Measurements from ENCODE around the gene AMBN.
A peak's percentile ranks its signal among the peaks of the same experiment; 100 is the strongest.
"Not testable (repeated sequence)": the region's sequence is repeated elsewhere in the genome, so short reads cannot be mapped to it uniquely, and the experiment has no call there.

The AMBN gene

DNA sequence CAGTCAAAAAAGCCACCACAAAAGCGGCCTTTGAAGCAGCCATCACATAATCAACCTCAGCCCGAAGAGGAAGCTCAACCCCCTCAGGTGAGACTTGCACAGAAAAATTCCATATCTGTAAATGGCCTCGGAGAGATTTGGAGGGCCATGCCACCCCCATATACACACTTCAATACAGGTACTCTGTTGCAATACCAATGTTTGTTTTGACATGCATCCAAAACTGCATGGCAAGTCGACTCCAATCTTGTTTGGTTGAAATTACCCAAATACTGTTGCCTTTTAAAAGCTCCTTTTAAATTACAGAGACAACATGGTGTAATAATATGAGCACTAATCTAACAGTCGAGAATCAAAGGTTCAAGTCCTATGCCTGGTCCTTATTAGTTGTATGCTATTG is 42.4 kb downstream of the AMBN start:
- no peak overlapping the region for H3K4me3 ChIP-seq (ENCODE audit: low read depth, low read length)
- no peak for DNase-seq (ENCODE audit: low read depth)
- TF ChIP-seq CTCF (conservative IDR thresholded peaks at IDR 0.05; ENCODE audit: low read depth, low read length) = no peak

GRCh38 chr4:70637239-70637913 is 45.3 kb downstream of the AMBN start:
- peak; percentile 8 for DNase-seq (ENCODE audit: low read depth)
- H3K4me3 ChIP-seq (ENCODE audit: low read depth, low read length) = no peak overlapping the region
- TF ChIP-seq CTCF (conservative IDR thresholded peaks at IDR 0.05; ENCODE audit: low read depth, low read length) = no peak

DNA sequence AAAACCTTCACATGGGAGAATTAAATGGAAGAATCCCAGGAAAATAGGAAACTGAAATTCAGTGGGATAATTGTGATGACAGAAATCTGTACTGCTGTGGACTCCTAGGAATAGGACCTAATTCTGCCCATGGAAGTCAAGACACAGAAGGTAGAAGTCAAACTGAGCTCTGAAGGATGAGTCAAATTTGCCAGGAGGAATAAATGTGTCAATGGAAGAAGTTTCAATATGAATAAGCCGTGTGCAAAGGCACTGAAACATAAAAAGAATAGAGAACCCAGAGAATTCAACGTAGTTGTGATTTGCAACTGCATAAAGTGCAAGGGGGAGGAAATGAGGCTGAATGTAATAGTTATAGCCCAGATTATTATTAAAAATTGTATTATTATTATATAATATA is 48.1 kb downstream of the AMBN start:
- no peak for DNase-seq (ENCODE audit: low read depth)
- no peak for TF ChIP-seq CTCF (conservative IDR thresholded peaks at IDR 0.05; ENCODE audit: low read depth, low read length)
- H3K4me3 ChIP-seq (ENCODE audit: low read depth, low read length) = no peak overlapping the region

DNA sequence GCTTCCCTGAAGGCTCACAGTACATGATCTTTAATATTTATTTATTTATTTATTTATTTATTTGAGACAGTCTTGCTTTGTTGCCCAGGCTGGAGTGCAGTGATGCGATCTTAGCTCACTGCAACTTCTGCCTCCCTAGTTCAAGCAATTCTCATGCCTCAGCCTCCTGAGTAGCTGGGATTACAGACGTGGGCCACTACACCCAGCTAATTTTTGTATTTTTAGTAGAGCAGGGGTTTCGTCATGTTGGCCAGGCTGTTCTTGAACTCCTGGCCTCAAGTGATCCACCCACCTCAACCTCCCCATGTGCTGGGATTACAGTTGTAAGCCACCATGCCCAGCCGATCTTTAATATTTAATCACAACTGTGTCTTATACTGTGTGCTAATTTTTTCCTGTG is 58.7 kb downstream of the AMBN start:
- DNase-seq (ENCODE audit: low read depth); H3K4me3 ChIP-seq (ENCODE audit: low read depth, low read length): not testable (repeated sequence)

- H3K4me3 ChIP-seq (ENCODE audit: low read depth, low read length) = peak overlapping the region; percentile 1
- DNase-seq (ENCODE audit: low read depth) = peak; percentile 58
- peak; percentile 55 for TF ChIP-seq CTCF (conservative IDR thresholded peaks at IDR 0.05; ENCODE audit: low read depth, low read length)
These were observed 59.9 kb downstream of the AMBN start for GRCh38 chr4:70651864-70652506.

DNA sequence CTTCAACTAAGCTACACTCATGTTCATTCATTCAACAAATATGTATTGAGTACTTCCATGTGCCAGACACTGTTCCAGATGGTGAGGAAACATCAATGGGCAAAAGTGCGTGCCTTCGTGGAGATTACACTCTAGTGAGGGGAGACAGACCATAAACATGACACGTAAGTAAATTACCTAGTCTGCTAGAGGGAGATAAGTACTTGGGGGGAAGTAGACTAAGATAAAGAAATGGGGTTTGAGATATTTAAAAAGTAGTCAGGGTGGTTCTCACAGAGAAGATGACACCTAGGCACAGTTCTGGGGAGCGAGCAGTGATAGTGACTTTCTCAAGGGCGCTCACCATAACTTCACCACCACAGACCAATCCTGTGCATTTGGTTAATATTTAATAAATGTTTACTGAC is 62.6 kb downstream of the AMBN start:
- no peak for TF ChIP-seq CTCF (conservative IDR thresholded peaks at IDR 0.05; ENCODE audit: low read depth, low read length)
- H3K4me3 ChIP-seq (ENCODE audit: low read depth, low read length) = no peak overlapping the region
- DNase-seq (ENCODE audit: low read depth) = no peak

All from choroid plexus epithelial cell (primary cell).